HepG2 (cell line): ENCODE results near the gene SLC16A2.

ENCODE experiments used
- CBX2 ChIP-seq, 2 experiments: fragments of 200-600 bp in 1 of 2; sonication (generic); formaldehyde crosslinking in 1 of 2; IDR thresholded peaks; 2 replicates each; pipeline versions ENCODE4 v1.7.0 to v1.8.1; 2018 to 2022; ENCODE audit warnings: low read depth in 2 of 2, low read length in 1 of 2, mild to moderate bottlenecking in 1 of 2, missing genetic modification reagents in 1 of 2
- EP300 ChIP-seq, 3 experiments: sonication (generic) in 1 of 3; formaldehyde crosslinking in 1 of 3; IDR thresholded peaks; 2 replicates each; pipeline versions ENCODE4 v1.5.1 to v1.6.1; 2011 to 2020; ENCODE audit warnings: low read depth in 2 of 3, low read length in 2 of 3, borderline replicate concordance in 1 of 3, improper control_type of control experiment in 1 of 3, mild to moderate bottlenecking in 1 of 3, missing genetic modification reagents in 1 of 3, moderate library complexity in 1 of 3
- HNRNPL ChIP-seq: fragments of 200-400 bp; formaldehyde crosslinking; IDR thresholded peaks from 2 replicates; pipeline ENCODE4 v1.6.1; 2017; ENCODE audit warnings: mild to moderate bottlenecking, low read depth, low read length
- PRPF4 ChIP-seq: fragments of 200-400 bp; formaldehyde crosslinking; IDR thresholded peaks from 2 replicates; pipeline ENCODE4 v1.6.1; 2016; ENCODE audit warnings: low read length, low read depth; ENCODE audit not compliant: poor library complexity, severe bottlenecking
- RAD21 ChIP-seq: fragments of 450-650 bp; formaldehyde crosslinking; IDR thresholded peaks from 2 replicates; pipeline ENCODE4 v1.5.0; 2020; ENCODE audit warnings: mild to moderate bottlenecking
- XRCC5 ChIP-seq: fragments of 200-400 bp; formaldehyde crosslinking; optimal IDR thresholded peaks from 2 replicates; pipeline ENCODE3; 2017; ENCODE audit warnings: mild to moderate bottlenecking, low read length
- ZBTB44 ChIP-seq: sonication (generic); formaldehyde crosslinking; IDR thresholded peaks from 2 replicates; pipeline ENCODE4 v1.4.0; 2020; ENCODE audit warnings: missing genetic modification reagents
- ZSCAN5A ChIP-seq: sonication (generic); formaldehyde crosslinking; IDR thresholded peaks from 2 replicates; pipeline ENCODE4 v1.8.0; 2022; ENCODE audit warnings: mild to moderate bottlenecking, missing genetic modification reagents, borderline replicate concordance
- TF ChIP-seq, protein P1 (sequence below): sonication (generic); formaldehyde crosslinking; IDR thresholded peaks from 2 replicates; pipeline ENCODE4 v1.5.0; 2020; ENCODE audit warnings: mild to moderate bottlenecking, missing genetic modification reagents, moderate library complexity
- TF ChIP-seq, protein P2 (sequence below): sonication (generic); formaldehyde crosslinking; IDR thresholded peaks from 2 replicates; pipeline ENCODE4 v1.8.1; 2023; ENCODE audit warnings: missing genetic modification reagents, inconsistent platforms, borderline replicate concordance

DNA sequence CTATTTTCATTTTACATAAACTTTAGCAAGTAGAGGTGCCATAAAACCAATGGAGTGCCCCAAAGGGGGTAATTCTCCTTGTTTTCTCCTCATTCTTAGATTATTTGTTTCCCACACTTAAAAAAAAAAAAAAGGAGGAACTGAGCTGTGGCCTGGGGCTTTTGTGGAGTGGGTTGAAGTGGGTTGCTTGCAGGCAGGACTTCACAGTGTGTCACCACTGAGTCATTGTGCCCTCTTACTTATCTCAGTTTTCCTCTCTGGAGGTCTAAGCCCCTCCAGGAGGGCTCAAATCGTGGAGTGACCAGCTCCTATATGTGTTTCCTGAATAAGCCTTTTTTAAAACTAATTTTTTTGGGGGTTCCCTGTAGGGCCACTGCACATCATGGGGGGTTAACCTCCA is 69.0 kb downstream of the SLC16A2 start:
- TF ChIP-seq, protein P1, sequence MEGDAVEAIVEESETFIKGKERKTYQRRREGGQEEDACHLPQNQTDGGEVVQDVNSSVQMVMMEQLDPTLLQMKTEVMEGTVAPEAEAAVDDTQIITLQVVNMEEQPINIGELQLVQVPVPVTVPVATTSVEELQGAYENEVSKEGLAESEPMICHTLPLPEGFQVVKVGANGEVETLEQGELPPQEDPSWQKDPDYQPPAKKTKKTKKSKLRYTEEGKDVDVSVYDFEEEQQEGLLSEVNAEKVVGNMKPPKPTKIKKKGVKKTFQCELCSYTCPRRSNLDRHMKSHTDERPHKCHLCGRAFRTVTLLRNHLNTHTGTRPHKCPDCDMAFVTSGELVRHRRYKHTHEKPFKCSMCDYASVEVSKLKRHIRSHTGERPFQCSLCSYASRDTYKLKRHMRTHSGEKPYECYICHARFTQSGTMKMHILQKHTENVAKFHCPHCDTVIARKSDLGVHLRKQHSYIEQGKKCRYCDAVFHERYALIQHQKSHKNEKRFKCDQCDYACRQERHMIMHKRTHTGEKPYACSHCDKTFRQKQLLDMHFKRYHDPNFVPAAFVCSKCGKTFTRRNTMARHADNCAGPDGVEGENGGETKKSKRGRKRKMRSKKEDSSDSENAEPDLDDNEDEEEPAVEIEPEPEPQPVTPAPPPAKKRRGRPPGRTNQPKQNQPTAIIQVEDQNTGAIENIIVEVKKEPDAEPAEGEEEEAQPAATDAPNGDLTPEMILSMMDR (CRISPR knock-in tag), result no peak
- no peak for TF ChIP-seq ZSCAN5A (CRISPR knock-in tag)
- no peak for TF ChIP-seq HNRNPL
- no peak for TF ChIP-seq EP300 (IDR thresholded peaks at IDR 0.05; ENCODE audit: low read depth in 2 of 2, low read length in 2 of 2)
- no peak for TF ChIP-seq EP300 (CRISPR knock-in tag; IDR thresholded peaks at IDR 0.05; ENCODE audit: borderline replicate concordance)
- TF ChIP-seq, protein P2, sequence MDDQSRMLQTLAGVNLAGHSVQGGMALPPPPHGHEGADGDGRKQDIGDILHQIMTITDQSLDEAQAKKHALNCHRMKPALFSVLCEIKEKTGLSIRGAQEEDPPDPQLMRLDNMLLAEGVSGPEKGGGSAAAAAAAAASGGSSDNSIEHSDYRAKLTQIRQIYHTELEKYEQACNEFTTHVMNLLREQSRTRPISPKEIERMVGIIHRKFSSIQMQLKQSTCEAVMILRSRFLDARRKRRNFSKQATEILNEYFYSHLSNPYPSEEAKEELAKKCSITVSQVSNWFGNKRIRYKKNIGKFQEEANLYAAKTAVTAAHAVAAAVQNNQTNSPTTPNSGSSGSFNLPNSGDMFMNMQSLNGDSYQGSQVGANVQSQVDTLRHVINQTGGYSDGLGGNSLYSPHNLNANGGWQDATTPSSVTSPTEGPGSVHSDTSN, result no peak
- no peak for TF ChIP-seq RAD21 (CRISPR knock-in tag)
- TF ChIP-seq ZBTB44 (CRISPR knock-in tag), result no peak
- TF ChIP-seq CBX2 (IDR thresholded peaks at IDR 0.05; ENCODE audit: low read depth, low read length), result no peak
- no peak for TF ChIP-seq CBX2 (CRISPR knock-in tag; IDR thresholded peaks at IDR 0.05; ENCODE audit: low read depth)
- no peak for TF ChIP-seq PRPF4
- TF ChIP-seq XRCC5, result no peak
